D341Med (cell line): ENCODE measurements around the gene SEMA6B.

Experiments
- DNase-seq: peaks from one replicate; pipeline ENCODE4 v3.0.0; 2012; ENCODE audit warnings: low spot score

The SEMA6B gene

GRCh38 chr19:4493104-4493928 lies 66.2 kb downstream of the SEMA6B start:
- DNase-seq = no peak
